ENCODE results near the gene ATAD3A.

DNA sequence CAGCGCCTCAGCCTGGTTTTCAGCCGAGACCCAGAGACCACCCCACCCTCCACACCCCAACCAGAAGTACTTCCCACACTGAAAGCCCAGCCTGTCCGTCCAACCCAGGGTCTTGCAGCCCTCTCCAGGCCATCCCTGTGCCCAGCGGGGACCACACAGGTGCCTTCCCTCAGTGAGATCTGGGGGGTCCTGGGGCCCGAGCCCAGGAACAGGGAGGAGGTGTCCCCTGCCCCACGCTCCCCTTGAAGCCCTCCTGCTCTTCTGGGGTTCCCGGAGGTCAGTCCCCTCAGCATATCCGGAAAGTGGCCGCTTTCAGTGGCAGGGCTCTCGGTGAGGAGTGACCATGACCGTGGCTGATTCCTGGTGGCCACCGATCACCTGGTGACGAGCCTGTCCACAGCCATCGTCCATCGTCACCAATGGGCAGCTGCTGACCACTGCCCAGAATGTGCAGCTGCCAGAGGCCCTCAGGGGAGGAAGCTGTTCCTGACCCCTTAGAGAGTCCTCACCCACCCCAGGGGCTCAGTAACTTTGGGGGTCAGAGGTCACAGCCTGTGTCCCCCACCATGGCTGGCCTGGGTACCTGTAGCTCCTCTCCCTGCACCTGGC, 25.1 kb downstream of the ATAD3A start:
- TF ChIP-seq ZNF121 (CRISPR knock-in tag; IDR thresholded peaks at IDR 0.05) (no peak), FOXJ3 (CRISPR knock-in tag; IDR thresholded peaks at IDR 0.05; ENCODE audit: borderline replicate concordance) (no peak), GRHL2 (CRISPR knock-in tag; IDR thresholded peaks at IDR 0.05; ENCODE audit: insufficient replicate concordance, severe bottlenecking) (no peak)
- TF ChIP-seq, protein P1, sequence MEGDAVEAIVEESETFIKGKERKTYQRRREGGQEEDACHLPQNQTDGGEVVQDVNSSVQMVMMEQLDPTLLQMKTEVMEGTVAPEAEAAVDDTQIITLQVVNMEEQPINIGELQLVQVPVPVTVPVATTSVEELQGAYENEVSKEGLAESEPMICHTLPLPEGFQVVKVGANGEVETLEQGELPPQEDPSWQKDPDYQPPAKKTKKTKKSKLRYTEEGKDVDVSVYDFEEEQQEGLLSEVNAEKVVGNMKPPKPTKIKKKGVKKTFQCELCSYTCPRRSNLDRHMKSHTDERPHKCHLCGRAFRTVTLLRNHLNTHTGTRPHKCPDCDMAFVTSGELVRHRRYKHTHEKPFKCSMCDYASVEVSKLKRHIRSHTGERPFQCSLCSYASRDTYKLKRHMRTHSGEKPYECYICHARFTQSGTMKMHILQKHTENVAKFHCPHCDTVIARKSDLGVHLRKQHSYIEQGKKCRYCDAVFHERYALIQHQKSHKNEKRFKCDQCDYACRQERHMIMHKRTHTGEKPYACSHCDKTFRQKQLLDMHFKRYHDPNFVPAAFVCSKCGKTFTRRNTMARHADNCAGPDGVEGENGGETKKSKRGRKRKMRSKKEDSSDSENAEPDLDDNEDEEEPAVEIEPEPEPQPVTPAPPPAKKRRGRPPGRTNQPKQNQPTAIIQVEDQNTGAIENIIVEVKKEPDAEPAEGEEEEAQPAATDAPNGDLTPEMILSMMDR (IDR thresholded peaks at IDR 0.05), result no peak
- TF ChIP-seq, protein P2, sequence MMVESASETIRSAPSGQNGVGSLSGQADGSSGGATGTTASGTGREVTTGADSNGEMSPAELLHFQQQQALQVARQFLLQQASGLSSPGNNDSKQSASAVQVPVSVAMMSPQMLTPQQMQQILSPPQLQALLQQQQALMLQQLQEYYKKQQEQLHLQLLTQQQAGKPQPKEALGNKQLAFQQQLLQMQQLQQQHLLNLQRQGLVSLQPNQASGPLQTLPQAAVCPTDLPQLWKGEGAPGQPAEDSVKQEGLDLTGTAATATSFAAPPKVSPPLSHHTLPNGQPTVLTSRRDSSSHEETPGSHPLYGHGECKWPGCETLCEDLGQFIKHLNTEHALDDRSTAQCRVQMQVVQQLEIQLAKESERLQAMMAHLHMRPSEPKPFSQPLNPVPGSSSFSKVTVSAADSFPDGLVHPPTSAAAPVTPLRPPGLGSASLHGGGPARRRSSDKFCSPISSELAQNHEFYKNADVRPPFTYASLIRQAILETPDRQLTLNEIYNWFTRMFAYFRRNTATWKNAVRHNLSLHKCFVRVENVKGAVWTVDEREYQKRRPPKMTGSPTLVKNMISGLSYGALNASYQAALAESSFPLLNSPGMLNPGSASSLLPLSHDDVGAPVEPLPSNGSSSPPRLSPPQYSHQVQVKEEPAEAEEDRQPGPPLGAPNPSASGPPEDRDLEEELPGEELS (CRISPR knock-in tag; IDR thresholded peaks at IDR 0.05), result no peak
- TF ChIP-seq, protein P3, sequence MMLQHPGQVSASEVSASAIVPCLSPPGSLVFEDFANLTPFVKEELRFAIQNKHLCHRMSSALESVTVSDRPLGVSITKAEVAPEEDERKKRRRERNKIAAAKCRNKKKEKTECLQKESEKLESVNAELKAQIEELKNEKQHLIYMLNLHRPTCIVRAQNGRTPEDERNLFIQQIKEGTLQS (CRISPR knock-in tag; conservative IDR thresholded peaks at IDR 0.05), result no peak
- TF ChIP-seq, protein P4, sequence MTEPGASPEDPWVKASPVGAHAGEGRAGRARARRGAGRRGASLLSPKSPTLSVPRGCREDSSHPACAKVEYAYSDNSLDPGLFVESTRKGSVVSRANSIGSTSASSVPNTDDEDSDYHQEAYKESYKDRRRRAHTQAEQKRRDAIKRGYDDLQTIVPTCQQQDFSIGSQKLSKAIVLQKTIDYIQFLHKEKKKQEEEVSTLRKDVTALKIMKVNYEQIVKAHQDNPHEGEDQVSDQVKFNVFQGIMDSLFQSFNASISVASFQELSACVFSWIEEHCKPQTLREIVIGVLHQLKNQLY (CRISPR knock-in tag; IDR thresholded peaks at IDR 0.05), result no peak
- TF ChIP-seq, protein P5, sequence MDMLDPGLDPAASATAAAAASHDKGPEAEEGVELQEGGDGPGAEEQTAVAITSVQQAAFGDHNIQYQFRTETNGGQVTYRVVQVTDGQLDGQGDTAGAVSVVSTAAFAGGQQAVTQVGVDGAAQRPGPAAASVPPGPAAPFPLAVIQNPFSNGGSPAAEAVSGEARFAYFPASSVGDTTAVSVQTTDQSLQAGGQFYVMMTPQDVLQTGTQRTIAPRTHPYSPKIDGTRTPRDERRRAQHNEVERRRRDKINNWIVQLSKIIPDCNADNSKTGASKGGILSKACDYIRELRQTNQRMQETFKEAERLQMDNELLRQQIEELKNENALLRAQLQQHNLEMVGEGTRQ (CRISPR knock-in tag; IDR thresholded peaks at IDR 0.05), result no peak
